ENCODE data around the gene ZNF284.
"Not testable (repeated sequence)": the region's sequence is repeated elsewhere in the genome, so short reads cannot be mapped to it uniquely, and the experiment has no call there.

The ZNF284 gene

DNA sequence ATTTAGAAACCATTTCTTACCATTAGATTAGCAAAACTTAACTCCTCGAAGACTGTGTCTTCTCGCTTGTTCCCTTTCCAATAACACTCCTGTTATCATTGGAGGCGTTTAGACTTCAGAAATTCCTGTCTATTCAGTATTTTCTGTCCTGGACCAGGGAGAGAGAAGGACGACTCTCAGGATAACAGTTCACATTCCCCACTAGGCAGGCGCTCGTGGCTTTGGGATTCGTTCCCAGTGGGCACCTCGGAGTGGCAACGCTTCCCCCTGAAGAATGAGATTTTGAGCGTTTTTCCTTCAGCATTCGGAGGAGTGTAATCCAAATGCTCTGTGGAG is 40.8 kb downstream of the ZNF284 start:
- DNase-seq = no peak

DNA sequence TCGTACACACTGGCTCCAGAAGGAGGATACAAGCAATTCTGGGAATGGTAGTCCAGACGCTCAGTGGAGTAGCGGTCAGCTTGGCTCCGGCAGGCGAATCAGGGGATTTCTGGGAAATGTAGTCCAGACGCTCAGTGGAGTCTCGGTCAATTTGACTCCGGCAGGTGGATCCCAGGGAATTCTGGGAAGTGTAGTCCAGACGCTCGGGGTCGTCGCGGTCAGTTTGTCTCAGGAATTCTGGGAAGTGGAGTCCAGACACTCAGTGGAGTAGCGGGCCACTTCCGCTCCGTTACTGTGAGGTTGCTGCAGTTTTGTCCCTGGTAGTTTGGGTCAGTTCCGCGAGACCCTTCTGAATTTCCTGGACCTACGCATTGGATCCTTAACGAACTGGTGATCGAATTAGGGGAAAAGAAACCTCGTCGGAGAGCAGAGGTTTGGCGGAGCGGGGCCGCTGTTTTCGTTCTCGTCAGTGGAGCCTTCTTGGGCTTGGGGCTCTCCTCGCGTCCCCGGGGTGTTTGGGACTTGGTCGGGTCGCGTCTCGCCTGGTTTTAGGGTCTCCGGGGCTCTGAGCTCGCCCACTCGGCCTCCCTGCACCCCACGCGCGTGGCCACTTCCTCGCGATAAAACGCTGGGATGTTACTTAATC is 41.3 kb downstream of the ZNF284 start, which contains the start of gene ZNF225:
Gene ZNF225 (plus strand): TSS at position 262 of the 646 bp plus-strand sequence. CDS start 2,429 bp downstream, outside the sequence.
- no peak for DNase-seq

DNA sequence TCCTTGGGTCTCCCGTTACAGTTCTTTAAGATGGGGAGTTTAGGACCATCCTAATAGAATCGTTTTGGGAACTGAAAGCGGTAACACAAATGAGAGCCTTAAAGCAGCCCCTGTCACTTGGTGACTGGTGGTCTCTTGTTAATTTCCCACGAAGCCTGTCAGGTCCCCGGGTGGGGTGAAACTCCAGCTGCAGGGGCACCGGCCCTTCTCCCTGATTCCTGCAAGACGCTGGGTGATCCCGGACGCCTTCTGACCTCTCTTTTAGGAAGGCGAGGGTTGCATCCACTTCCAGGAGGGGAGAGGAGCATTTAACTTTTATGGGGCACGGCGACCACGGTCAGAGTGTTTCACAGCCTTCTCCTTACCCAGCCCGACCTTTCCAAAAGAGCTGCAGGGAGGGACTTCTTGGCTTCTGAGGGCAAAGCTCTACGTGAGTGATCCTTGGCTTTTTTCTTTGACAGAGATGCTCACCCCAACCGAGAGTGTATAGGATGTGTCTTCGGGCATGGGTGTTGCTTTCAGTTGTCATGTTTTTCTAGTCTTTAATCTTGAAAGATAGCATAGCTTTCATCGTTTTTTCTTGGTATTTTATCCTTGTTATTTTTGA is 41.9 kb downstream of the ZNF284 start:
- no peak for DNase-seq

DNA sequence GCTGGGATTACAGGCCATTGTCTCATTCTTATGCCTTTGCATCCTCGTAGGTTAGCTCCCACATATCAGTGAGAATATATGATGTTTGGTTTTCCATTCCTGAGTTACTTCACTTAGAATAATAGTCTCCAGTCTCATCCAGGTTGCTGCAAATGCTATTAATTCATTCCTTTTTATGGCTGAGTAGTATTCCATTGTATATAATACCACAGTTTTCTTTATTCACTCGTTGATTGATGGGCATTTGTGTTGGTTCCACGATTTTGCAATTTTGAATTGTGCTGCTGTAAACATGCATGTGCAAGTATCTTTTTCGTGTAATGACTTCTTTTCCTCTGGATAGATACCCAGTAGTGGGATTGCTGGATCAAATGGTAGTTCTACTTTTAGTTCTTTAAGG is 49.2 kb downstream of the ZNF284 start:
- DNase-seq = not testable (repeated sequence)

DNA sequence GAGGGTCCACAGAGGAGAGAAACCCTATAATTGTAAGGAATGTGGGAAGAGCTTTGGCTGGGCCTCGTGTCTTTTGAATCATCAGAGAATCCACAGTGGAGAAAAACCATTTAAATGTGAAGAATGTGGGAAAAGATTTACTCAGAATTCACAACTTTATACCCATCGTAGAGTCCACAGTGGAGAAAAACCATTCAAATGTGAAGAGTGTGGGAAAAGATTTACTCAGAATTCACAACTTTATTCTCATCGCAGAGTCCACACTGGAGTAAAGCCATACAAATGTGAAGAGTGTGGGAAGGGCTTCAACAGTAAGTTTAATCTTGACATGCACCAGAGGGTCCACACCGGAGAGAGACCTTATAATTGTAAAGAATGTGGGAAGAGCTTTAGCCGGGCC is 60.0 kb downstream of the ZNF284 start:
- no peak for DNase-seq
